IMR-90 (cell line): ENCODE results near the gene ADGRL3. TPM values are rescaled to one million over a fixed set of nuclear protein-coding genes. Genes with fewer than 3 reads are reported as not detected.

ENCODE experiments used
- ATAC-seq: fragments of 200-7000 bp; cut with Tn5 transposase; 2 replicates; pipeline ENCODE4 v1.9.1; 2020; ENCODE audit warnings: low read depth, mild to moderate bottlenecking, moderate library complexity
- BruUV-seq: library from RNA; stranded (reverse); fragments of 400-500 nt; replicated peaks from 2 replicates; lab custom pipeline; 2021; lab: Mats Ljungman, UMichigan
- CTCF ChIA-PET: fragments of 300-600 bp; formaldehyde crosslinking; extraction: SDS; loops from one replicate; lab custom pipeline; 2021; ENCODE audit warnings: antibody characterized with exemption; lab: Yijun Ruan, JAX
- POLR2A ChIA-PET: fragments of 300-600 bp; sonication (Branson Sonifier 250); formaldehyde crosslinking; loops from one replicate; lab custom pipeline; 2022; ENCODE audit warnings: antibody characterized with exemption; ENCODE audit not compliant: unreplicated experiment; lab: Charles Lee
- DNase-seq: peaks from one replicate; pipeline ENCODE4 v3.0.0; 2013
- H2AFZ ChIP-seq: replicated peaks from 2 replicates; pipeline ENCODE3; 2013; ENCODE audit warnings: low read length, mild to moderate bottlenecking; ENCODE audit not compliant: poor library complexity
- H2AK5ac ChIP-seq: 2 replicates; pipeline ENCODE4 v1.6.1; 2013; ENCODE audit warnings: low read depth, low read length, inconsistent platforms
- H2AK9ac ChIP-seq: replicated peaks from 2 replicates; pipeline ENCODE3; 2013; ENCODE audit warnings: mild to moderate bottlenecking, low read depth, low read length, moderate library complexity; ENCODE audit not compliant: poor library complexity
- H2BK120ac ChIP-seq: 2 replicates; pipeline ENCODE4 v1.6.1; 2013; ENCODE audit warnings: low read depth, low read length, inconsistent platforms
- H2BK15ac ChIP-seq: 3 replicates; pipeline ENCODE4 v1.6.1; 2013; ENCODE audit warnings: low read depth, low read length, inconsistent platforms
- H2BK20ac ChIP-seq: 2 replicates; pipeline ENCODE4 v1.6.1; 2013; ENCODE audit warnings: low read depth, mild to moderate bottlenecking, inconsistent platforms, low read length, moderate library complexity
- H2BK5ac ChIP-seq: 2 replicates; pipeline ENCODE4 v1.6.1; 2013; ENCODE audit warnings: mild to moderate bottlenecking, low read depth, low read length, inconsistent platforms; ENCODE audit not compliant: poor library complexity, severe bottlenecking
- H3K14ac ChIP-seq: replicated peaks from 2 replicates; pipeline ENCODE4 v1.6.1; 2013; ENCODE audit warnings: low read depth, low read length, inconsistent platforms
- H3K18ac ChIP-seq: 2 replicates; pipeline ENCODE4 v1.6.1; 2013; ENCODE audit warnings: low read depth, low read length, control low read depth
- H3K23ac ChIP-seq: 2 replicates; pipeline ENCODE4 v1.6.1; 2013; ENCODE audit warnings: low read depth, low read length, inconsistent platforms
- H3K27ac ChIP-seq: 2 replicates; pipeline ENCODE4 v1.5.1; 2013; ENCODE audit warnings: mild to moderate bottlenecking, control low read depth, low read length; ENCODE audit not compliant: insufficient read depth
- H3K27me3 ChIP-seq: 2 replicates; pipeline ENCODE4 v1.6.1; 2013; ENCODE audit warnings: low read length; ENCODE audit not compliant: control insufficient read depth, insufficient read depth
- H3K36me3 ChIP-seq: 2 replicates; pipeline ENCODE4 v1.6.1; 2013; ENCODE audit warnings: low read length, mixed read lengths; ENCODE audit not compliant: control insufficient read depth, insufficient read depth
- H3K4ac ChIP-seq: 2 replicates; pipeline ENCODE4 v1.6.1; 2013; ENCODE audit warnings: low read depth, low read length, inconsistent platforms
- H3K4me1 ChIP-seq: 2 replicates; pipeline ENCODE4 v1.6.1; 2013; ENCODE audit warnings: low read length, mixed read lengths; ENCODE audit not compliant: control insufficient read depth, insufficient read depth
- H3K4me2 ChIP-seq: 2 replicates; pipeline ENCODE4 v1.6.1; 2013; ENCODE audit warnings: low read depth, mild to moderate bottlenecking, control low read depth, low read length, moderate library complexity
- H3K4me3 ChIP-seq: 2 replicates; pipeline ENCODE4 v1.5.1; 2013; ENCODE audit warnings: low read depth, mild to moderate bottlenecking, control low read depth, low read length, moderate library complexity; ENCODE audit not compliant: insufficient read depth
- H3K56ac ChIP-seq: 2 replicates; pipeline ENCODE4 v1.6.1; 2013; ENCODE audit warnings: low read length, inconsistent platforms; ENCODE audit not compliant: insufficient read depth; ENCODE audit errors: extremely low read depth
- H3K79me1 ChIP-seq, 2 experiments: 2 replicates each; pipeline ENCODE4 v1.6.1; 2013; ENCODE audit warnings: low read length in 2 of 2, inconsistent platforms in 1 of 2, low read depth in 1 of 2
- H3K9ac ChIP-seq: 2 replicates; pipeline ENCODE4 v1.6.1; 2013; ENCODE audit warnings: low read depth, low read length, control low read depth
- H3K9me1 ChIP-seq: 2 replicates; pipeline ENCODE4 v1.6.1; 2013; ENCODE audit warnings: low read length, inconsistent platforms; ENCODE audit not compliant: insufficient read depth
- H3K9me3 ChIP-seq: 2 replicates; pipeline ENCODE4 v1.6.1; 2013; ENCODE audit warnings: low read length; ENCODE audit not compliant: control insufficient read depth, insufficient read depth
- H4K20me1 ChIP-seq: 2 replicates; pipeline ENCODE4 v1.6.1; 2013; ENCODE audit warnings: low read length, inconsistent platforms; ENCODE audit not compliant: insufficient read depth
- H4K5ac ChIP-seq: 2 replicates; pipeline ENCODE4 v1.6.1; 2013; ENCODE audit warnings: mild to moderate bottlenecking, low read depth, low read length, control low read depth
- H4K8ac ChIP-seq, 2 experiments: 2 replicates each; pipeline ENCODE4 v1.6.1; 2013; ENCODE audit warnings: low read depth in 2 of 2, low read length in 2 of 2, control low read depth in 1 of 2, inconsistent platforms in 1 of 2
- H4K91ac ChIP-seq: 2 replicates; pipeline ENCODE4 v1.6.1; 2013; ENCODE audit warnings: low read depth, low read length, inconsistent platforms; ENCODE audit not compliant: insufficient read depth
- BHLHE40 ChIP-seq: fragments of 150-350 bp; IDR thresholded peaks from 2 replicates; pipeline ENCODE4 v1.6.1; 2016; ENCODE audit warnings: mild to moderate bottlenecking, low read depth, low read length
- CHD1 ChIP-seq: IDR thresholded peaks from 2 replicates; pipeline ENCODE4 v1.6.1; 2012; ENCODE audit warnings: low read depth, low read length, improper control_type of control experiment
- CTCF ChIP-seq: conservative IDR thresholded peaks from 2 replicates; pipeline ENCODE4 v1.5.1; 2012; ENCODE audit warnings: mild to moderate bottlenecking, low read depth, low read length, improper control_type of control experiment
- MAFK ChIP-seq: IDR thresholded peaks from 2 replicates; pipeline ENCODE4 v1.6.1; 2012; ENCODE audit warnings: low read depth, low read length, improper control_type of control experiment
- MAZ ChIP-seq: IDR thresholded peaks from 2 replicates; pipeline ENCODE4 v1.6.1; 2012; ENCODE audit warnings: low read depth, mild to moderate bottlenecking, low read length, improper control_type of control experiment, moderate library complexity, borderline replicate concordance
- MXI1 ChIP-seq: IDR thresholded peaks from 2 replicates; pipeline ENCODE4 v1.6.1; 2012; ENCODE audit warnings: low read depth, mild to moderate bottlenecking, low read length, moderate library complexity, borderline replicate concordance
- POLR2A ChIP-seq: IDR thresholded peaks from 2 replicates; pipeline ENCODE4 v1.6.1; 2012; ENCODE audit warnings: mild to moderate bottlenecking, low read depth, low read length
- RAD21 ChIP-seq: IDR thresholded peaks from 2 replicates; pipeline ENCODE4 v1.6.1; 2012; ENCODE audit warnings: low read length, improper control_type of control experiment
- RCOR1 ChIP-seq: IDR thresholded peaks from 2 replicates; pipeline ENCODE4 v1.6.1; 2012; ENCODE audit warnings: mild to moderate bottlenecking, low read length, improper control_type of control experiment; ENCODE audit not compliant: insufficient replicate concordance
- dilution Hi-C: fragments of 300-500 bp; cut with HindIII; formaldehyde crosslinking; loops from one replicate; pipeline ENCODE4 v1.14.3; 2018; ENCODE audit warnings: low sequenced_read_pairs; ENCODE audit not compliant: unreplicated experiment
- in situ Hi-C: fragments of 300-500 bp; cut with MboI; formaldehyde crosslinking; loops from 3 replicates; pipeline ENCODE4 v1.14.3; 2019; ENCODE audit warnings: low sequenced_read_pairs, inconsistent platforms, mixed read lengths
- intact Hi-C: fragments of 100-400 bp; cut with micrococcal nuclease; formaldehyde crosslinking; loops from 2 replicates; pipeline ENCODE4 v1.10.0; 2022
- polyA plus RNA-seq, 3 experiments: library from polyadenylated mRNA; depleted of rRNA; stranded (reverse); fragments of >200 nt; gene quantifications; 2 replicates each; pipeline ENCODE4 v1.2.3, GENCODE V29; 2012; ENCODE audit warnings: low replicate concordance in 1 of 3
- total RNA-seq: library from RNA; depleted of rRNA; stranded (reverse); fragments of >200 nt; gene quantifications from 2 replicates; pipeline ENCODE4 v1.2.3, GENCODE V29; 2012

Gene ADGRL3
- total and polyA plus RNA-seq, 2 of the 4 experiments (the other 2 are of a cell fraction): 0.46 to 2.5 TPM

DNA sequence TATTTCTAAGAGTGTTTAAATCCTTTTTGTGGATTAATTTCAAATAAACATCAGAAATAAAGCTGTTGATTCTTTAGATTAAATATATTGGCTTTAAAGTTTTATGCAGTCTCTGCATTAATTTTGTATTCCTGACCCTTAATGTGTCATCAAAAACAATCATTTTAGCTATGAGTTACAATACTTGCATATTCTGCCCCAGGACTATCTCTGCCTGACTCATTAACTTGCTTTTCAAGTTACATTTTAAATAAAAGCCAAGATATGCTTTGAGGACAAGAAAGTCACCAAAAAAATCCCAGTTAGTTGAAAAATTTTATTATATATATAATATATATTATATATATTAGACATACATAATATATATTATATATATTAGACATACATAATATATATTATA lies 208.7 kb downstream of the ADGRL3 start:
- Histone ChIP-seq H3K56ac (no peak overlapping the region), H3K23ac (no peak overlapping the region), H2BK15ac (no peak overlapping the region), H3K36me3 (no peaks in the 10 kb centered on the region), H4K8ac (no peak overlapping the region), H3K14ac (no peak overlapping the region), H2AK9ac (no peak overlapping the region), H4K91ac (no peak overlapping the region), H3K4ac (no peak overlapping the region), H4K20me1 (no peaks in the 10 kb centered on the region), H4K5ac (no peak overlapping the region), H2AFZ (no peak overlapping the region), H3K9me3 (no peaks in the 10 kb centered on the region), H3K18ac (no peak overlapping the region), H3K9me1 (no peaks in the 10 kb centered on the region), H3K4me3 (no peak overlapping the region), H3K4me2 (no peak overlapping the region), H2BK20ac (no peak overlapping the region), H3K27ac (no peak overlapping the region), H3K4me1 (no peaks in the 10 kb centered on the region), H3K79me1 (no peaks in the 10 kb centered on the region), H2BK5ac (no peak overlapping the region), H2AK5ac (no peak overlapping the region), H3K9ac (no peak overlapping the region), H2BK120ac (no peak overlapping the region), H3K27me3 (no peaks in the 10 kb centered on the region)
- ChIA-PET CTCF (no interaction called here), POLR2A (no interaction called here)
- DNase-seq (no peak), ATAC-seq (no peak)
- in situ Hi-C loops: no loop called here
- intact Hi-C loops: no loop called here
- no TSS peak for BruUV-seq
- no peak for TF ChIP-seq MXI1
- no peak for TF ChIP-seq MAZ
- no peak for TF ChIP-seq RAD21
- TF ChIP-seq BHLHE40: no peak
- TF ChIP-seq CTCF: no peak
- TF ChIP-seq MAFK: no peak
- no peak for TF ChIP-seq CHD1
- TF ChIP-seq POLR2A: no peak
- no peak for TF ChIP-seq RCOR1
- dilution Hi-C loops: no loop called here
